Caki2 (cell line): ENCODE measurements around the gene SDCCAG8. TPM values are rescaled to one million over a fixed set of nuclear protein-coding genes. Genes with fewer than 3 reads are reported as not detected.
"Not testable (repeated sequence)": the region's sequence is repeated elsewhere in the genome, so short reads cannot be mapped to it uniquely, and the experiment has no call there.

Source experiments
- DNase-seq: peaks from one replicate; pipeline ENCODE4 v3.0.0-alpha.2; 2015; ENCODE audit warnings: low read depth
- in situ Hi-C: cut with HindIII; loops from 2 replicates; pipeline ENCODE4 v1.10.0; 2016; ENCODE audit warnings: low sequenced_read_pairs, low pct_unique_long_range_greater_than_20kb, mixed read lengths
- total RNA-seq: library from RNA; depleted of rRNA; stranded (reverse); fragments of >200 nt; shearing (Covaris generic); gene quantifications from 2 replicates; pipeline ENCODE4 v1.2.3, GENCODE V29; 2014; ENCODE audit warnings: low replicate concordance

Gene SDCCAG8
- total RNA-seq, 1 experiment from 2014 or later = 14.2 TPM

GRCh38 chr1:243313635-243314536 is 58.0 kb downstream of the SDCCAG8 start:
- no peak for DNase-seq
- in situ Hi-C loops = no loop called here

GRCh38 chr1:243315455-243315854 is 59.6 kb downstream of the SDCCAG8 start:
- in situ Hi-C loops = no loop called here
- DNase-seq = no peak

DNA sequence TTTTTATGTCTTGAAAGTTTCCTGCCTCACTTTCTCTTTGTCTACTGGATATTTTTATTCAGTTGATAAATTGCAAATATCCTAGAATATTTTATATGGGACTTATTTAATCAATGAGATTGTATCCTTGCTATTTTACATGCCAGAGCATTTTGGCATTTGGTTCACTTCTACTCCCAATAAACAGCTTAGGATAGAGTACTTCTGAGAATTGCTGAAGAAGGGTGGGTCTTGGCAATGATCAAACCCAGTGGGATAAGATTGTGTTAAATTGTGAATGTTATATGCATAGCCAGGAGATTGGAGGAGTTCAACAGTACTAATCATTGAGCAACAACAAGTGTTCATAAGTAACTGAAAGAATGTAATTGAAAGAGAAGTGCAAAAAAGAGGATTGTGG is 60.1 kb downstream of the SDCCAG8 start:
- no peak for DNase-seq
- in situ Hi-C loops = no loop called here

- in situ Hi-C loops = no loop called here
- DNase-seq = no peak
Measured at GRCh38 chr1:243316366-243316989, 60.6 kb downstream of the SDCCAG8 start.

DNA sequence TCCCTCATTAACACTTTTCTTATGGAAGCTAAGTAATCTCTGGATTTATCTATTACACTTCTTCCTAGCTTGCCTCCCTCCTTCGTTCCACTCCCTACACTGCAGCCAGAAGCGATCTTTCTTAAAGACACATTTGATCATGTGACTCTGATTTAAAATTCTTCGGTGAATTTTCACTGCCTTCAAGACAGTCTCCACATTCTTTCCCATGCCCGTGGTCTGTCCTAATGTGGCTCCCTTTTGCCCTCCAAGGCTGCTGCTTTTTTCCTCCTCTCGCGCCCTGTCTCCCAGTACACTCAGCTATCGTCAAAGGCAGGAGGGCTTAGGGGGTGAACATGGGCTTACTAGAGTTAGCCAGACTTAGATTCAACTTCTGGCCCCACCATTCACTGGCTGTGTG is 64.4 kb downstream of the SDCCAG8 start:
- DNase-seq = no peak
- in situ Hi-C loops = no loop called here

DNA sequence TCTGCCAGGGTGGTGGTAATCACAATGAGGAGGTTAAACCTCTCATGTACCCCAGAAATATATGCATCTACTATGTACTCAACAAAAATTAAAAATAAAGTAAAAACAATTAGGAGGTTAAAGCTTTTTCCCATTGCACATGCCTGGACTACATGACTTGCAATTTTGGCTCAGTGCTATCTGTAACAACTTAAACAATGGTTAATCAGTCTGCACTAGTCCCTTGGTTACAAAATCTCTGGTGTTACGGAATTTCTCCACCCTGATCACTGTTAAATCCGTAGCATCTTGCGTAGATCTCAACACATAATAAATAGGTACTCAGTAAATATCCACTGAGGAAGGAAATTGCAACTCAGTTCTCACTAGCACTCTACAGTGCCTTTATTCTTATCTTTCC is 66.5 kb downstream of the SDCCAG8 start:
- in situ Hi-C loops = no loop called here
- no peak for DNase-seq

DNA sequence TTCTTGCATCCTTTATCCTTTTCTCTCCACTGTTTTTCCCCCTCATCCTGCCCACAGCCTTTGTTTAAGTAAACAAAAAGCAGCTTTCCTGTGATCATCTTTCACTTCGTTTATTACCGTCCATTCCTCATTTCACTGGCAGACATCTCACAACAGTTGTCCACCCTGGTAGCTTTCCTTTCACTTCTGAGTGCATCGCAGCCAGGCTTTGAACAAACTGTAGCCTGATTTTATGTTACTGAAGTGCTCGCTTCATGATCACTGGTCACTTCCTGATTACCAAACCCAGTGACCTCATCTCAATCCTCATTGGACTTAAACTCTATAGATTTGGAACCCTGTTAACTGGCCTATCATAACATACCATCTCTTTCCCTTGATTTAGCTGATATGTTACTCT is 67.7 kb downstream of the SDCCAG8 start:
- no peak for DNase-seq
- in situ Hi-C loops = no loop called here

GRCh38 chr1:243325305-243325890 is 69.6 kb downstream of the SDCCAG8 start:
- peak; percentile 11 for DNase-seq
- in situ Hi-C loops = no loop called here

- no peak for DNase-seq
- in situ Hi-C loops = no loop called here
Measured at GRCh38 chr1:243332440-243332839, 76.6 kb downstream of the SDCCAG8 start.

DNA sequence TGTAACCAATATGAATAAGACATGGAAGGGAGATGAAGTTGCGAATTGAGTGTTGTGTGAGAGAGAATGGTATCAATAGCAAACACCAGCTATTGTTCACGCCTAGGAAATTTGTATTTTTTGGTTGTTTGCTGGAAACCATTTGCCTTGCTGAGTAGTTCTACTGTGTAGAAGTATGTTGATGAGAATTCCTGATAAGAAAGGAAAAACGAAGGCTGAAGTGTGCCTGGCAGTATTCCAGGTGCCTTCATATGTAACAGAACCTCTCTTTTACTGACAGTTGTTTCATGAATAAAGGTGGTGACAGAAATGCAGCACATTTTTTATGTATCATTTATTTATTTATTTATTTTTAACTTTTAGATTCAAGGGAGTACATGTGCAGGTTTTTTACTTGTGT is 79.5 kb downstream of the SDCCAG8 start:
- in situ Hi-C loops = no loop called here

DNA sequence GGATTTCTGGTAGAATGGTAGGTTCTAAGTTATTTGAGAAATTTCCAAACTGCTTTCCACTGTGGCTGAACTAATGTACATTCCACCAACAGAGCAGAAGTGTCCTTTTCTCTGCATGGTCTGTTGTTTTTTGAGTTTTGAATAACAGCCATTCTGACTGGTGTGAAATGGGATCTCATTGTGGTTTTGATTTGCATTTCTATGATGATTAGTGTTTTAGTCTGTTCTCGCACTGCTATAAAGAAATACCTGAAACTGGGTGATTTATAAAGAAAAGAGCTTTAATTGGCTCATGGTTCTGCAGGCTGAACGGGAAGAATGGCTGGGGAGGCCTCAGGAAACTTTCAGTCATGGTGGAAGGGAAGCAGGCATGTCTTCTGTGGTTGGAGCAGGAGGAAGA is 80.3 kb downstream of the SDCCAG8 start:
- in situ Hi-C loops = no loop called here
- no peak for DNase-seq

More for the DNA sequence above, 79.5 kb downstream of the SDCCAG8 start:
- no peak for DNase-seq

DNA sequence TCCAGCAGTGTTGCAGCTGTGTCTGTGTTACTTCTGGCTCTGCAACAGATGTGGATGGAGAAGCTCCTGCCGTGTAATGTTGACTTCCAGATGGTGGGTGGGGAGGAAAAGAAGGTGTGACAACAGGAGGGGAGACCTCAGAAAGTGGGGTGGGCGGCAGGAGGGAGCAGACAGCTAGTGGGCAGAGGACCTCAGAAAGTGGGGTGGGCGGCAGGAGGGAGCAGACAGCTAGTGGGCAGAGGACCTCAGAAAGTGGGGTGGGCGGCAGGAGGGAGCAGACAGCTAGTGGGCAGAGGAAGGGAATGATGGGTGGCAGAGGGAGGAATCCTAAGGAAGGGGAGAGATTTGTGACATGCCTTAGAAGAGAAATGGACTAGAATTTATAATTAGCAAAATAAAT is 83.0 kb downstream of the SDCCAG8 start:
- in situ Hi-C loops = not testable (repeated sequence)

DNA sequence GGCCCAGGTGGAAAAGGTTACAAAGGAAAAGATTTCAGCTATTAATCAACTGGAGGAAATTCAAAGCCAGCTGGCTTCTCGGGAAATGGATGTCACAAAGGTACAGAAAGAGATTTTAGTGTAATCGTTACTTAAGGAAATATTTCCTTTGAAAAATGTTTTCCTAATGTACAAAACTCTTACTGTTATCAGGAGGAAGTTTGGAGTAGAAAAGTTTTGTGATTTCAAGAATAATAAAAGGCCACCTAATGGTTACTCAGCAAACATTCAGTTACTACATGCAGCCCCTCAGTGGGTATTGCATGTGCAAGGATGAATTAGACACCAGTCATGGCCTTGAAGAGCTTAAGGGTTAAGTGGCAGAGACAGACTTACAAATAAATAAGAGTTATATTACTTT is 85.2 kb downstream of the SDCCAG8 start:
- in situ Hi-C loops = no loop called here
- no peak for DNase-seq

More for the DNA sequence above, 83.0 kb downstream of the SDCCAG8 start:
- DNase-seq = not testable (repeated sequence)

- in situ Hi-C loops = no loop called here
- DNase-seq = peak; percentile 43
Measured at GRCh38 chr1:243343970-243344937, 88.4 kb downstream of the SDCCAG8 start.

- DNase-seq = peak; percentile 19
- in situ Hi-C loops = no loop called here
Measured at GRCh38 chr1:243345205-243345604, 89.4 kb downstream of the SDCCAG8 start.

- no peak for DNase-seq
- in situ Hi-C loops = no loop called here
Measured at GRCh38 chr1:243346016-243346415, 90.2 kb downstream of the SDCCAG8 start.

- no peak for DNase-seq
- in situ Hi-C loops = no loop called here
Measured at GRCh38 chr1:243346468-243346867, 90.6 kb downstream of the SDCCAG8 start.

- in situ Hi-C loops = no loop called here
- no peak for DNase-seq
Measured at GRCh38 chr1:243348331-243348730, 92.5 kb downstream of the SDCCAG8 start.
